Stimulated activated naive CD4-positive, alpha-beta T cell treated with Interleukin-2 at 50 U/mL for 16 hours (primary cell): Measurements from ENCODE around the gene LBH.

Source experiments
- DNase-seq: peaks from one replicate; lab custom pipeline; 2025; lab: John Stamatoyannopoulos, UW

The LBH gene

DNA sequence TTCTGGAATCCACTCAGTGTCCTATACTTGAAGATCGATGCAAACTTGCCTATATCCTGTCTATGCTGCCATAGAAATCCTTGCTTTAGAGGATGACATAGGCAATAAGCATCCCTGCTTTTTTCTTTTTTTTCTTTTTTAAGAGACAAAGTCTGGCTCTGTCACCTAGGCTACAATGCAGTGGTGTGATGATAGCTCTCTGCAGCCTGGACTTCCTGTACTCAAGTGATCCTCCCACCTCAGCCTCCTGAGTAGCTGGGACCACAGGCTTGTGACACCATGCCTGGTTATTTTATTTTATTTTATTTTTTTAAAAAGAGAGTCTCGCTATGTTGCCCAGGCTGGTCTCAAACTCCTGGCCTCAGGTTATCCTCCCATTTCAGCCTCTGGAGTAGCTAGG, 76.9 kb downstream of the LBH start:
- no peak for DNase-seq
